ENCODE measurements around the gene PLOD2. TPM values are rescaled to one million over a fixed set of nuclear protein-coding genes. Genes with fewer than 3 reads are reported as not detected.

Gene PLOD2
- polyA plus RNA-seq, 1 donor (not counting 4 experiments of a cell fraction or from before 2014, with no cell fraction given) = 30.0 TPM

DNA sequence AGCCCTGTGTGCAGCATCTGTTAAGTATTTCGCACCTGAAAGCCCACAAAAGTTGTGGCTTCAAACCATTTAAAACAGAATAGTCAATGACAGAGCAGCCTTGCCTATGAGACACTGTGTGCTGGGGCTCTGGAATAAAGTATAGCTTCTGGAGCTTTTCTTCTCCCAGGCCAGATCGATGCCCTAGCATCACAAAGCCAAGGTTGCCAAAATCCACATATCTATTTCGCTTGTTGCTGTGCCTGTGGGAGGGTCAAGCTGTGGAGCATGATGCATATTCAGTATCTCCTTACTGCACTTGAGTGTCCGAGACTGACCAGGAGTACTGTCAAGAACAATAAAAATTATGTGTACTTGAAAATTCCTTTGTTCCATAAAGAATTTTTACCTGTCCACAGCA is 7.6 kb downstream of the PLOD2 start:
- H3K4me1 ChIP-seq (ENCODE audit: control insufficient read depth, extremely low read depth, insufficient read depth, low read length) = no peaks in the 10 kb centered on the region
- no peaks in the 10 kb centered on the region for H3K36me3 ChIP-seq (ENCODE audit: control insufficient read depth in 2 of 2, extremely low read depth in 1 of 2, insufficient read depth in 2 of 2, low read length in 2 of 2)
- peaks cover 13% of the 10 kb centered on the region for H3K79me2 ChIP-seq (ENCODE audit: control insufficient read depth, insufficient read depth, low read length)
- dilution Hi-C loops (cut with MboI; ENCODE audit: extremely low pct_ligation_motif_present, low sequenced_read_pairs) = no loop called here
- FAIRE-seq (no peak), DNase-seq (ENCODE audit: low read depth, low spot score) (no peak)
- no peak overlapping the region for H3K27ac ChIP-seq (ENCODE audit: control insufficient read depth, insufficient read depth, low read length)
- H3K27me3 ChIP-seq (ENCODE audit: control insufficient read depth, extremely low read depth, insufficient read depth, low read length) = no peaks in the 10 kb centered on the region
- no peak overlapping the region for H3K4me2 ChIP-seq (ENCODE audit: control insufficient read depth, extremely low read depth, insufficient read depth, low read depth, low read length)
- no peak overlapping the region for H3K9ac ChIP-seq (ENCODE audit: control insufficient read depth, extremely low read depth, insufficient read depth, low read length)
- no peaks in the 10 kb centered on the region for H3K9me3 ChIP-seq (ENCODE audit: control insufficient read depth, low read depth, low read length)
- no peak overlapping the region for H2AFZ ChIP-seq (ENCODE audit: control insufficient read depth, low read length)
- no peaks in the 10 kb centered on the region for H4K20me1 ChIP-seq (ENCODE audit: control insufficient read depth, extremely low read depth, insufficient read depth, low read length)
- H3K4me3 ChIP-seq (ENCODE audit: control insufficient read depth in 2 of 3, extremely low read depth in 1 of 3, insufficient read depth in 2 of 3, low read depth in 1 of 3, low read length in 3 of 3) = no peak overlapping the region
- no peaks in the 10 kb centered on the region for H3K9me1 ChIP-seq (ENCODE audit: control insufficient read depth, extremely low read depth, insufficient read depth, low read length)
- TF ChIP-seq EZH2 (IDR thresholded peaks at IDR 0.05; ENCODE audit: low read length) = no peak
- TF ChIP-seq, protein P1, sequence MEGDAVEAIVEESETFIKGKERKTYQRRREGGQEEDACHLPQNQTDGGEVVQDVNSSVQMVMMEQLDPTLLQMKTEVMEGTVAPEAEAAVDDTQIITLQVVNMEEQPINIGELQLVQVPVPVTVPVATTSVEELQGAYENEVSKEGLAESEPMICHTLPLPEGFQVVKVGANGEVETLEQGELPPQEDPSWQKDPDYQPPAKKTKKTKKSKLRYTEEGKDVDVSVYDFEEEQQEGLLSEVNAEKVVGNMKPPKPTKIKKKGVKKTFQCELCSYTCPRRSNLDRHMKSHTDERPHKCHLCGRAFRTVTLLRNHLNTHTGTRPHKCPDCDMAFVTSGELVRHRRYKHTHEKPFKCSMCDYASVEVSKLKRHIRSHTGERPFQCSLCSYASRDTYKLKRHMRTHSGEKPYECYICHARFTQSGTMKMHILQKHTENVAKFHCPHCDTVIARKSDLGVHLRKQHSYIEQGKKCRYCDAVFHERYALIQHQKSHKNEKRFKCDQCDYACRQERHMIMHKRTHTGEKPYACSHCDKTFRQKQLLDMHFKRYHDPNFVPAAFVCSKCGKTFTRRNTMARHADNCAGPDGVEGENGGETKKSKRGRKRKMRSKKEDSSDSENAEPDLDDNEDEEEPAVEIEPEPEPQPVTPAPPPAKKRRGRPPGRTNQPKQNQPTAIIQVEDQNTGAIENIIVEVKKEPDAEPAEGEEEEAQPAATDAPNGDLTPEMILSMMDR (optimal IDR thresholded peaks at IDR 0.05 in 1 of 3, IDR thresholded peaks at IDR 0.05 in 1 of 3, conservative IDR thresholded peaks at IDR 0.05 in 1 of 3; ENCODE audit: extremely low read depth in 1 of 3, insufficient read depth in 2 of 3, low read length in 3 of 3) = no peak

DNA sequence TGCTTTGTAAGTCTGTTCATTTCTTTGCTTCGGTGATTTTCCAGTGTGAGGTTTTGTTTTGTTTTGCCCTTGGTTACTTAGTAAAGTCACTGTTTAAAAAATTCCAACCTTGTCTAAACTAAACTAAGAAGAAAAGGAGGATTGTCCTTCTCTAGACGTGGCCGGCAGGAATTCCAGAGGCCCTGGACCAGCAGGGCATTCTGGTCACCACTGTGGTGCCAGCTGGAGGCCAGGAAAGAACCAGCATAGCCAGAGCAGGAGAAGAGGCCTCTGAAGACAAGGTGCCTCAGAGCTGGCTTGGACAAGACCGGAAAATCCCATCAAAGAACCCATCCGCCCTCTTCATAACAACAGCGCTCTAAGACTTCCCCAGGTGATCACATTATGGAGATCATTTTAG is 8.2 kb downstream of the PLOD2 start:
- Histone ChIP-seq H3K79me2 (ENCODE audit: control insufficient read depth, insufficient read depth, low read length) (peaks cover 11% of the 10 kb centered on the region), H3K27ac (ENCODE audit: control insufficient read depth, insufficient read depth, low read length) (no peak overlapping the region), H3K4me3 (ENCODE audit: control insufficient read depth in 2 of 3, extremely low read depth in 1 of 3, insufficient read depth in 2 of 3, low read depth in 1 of 3, low read length in 3 of 3) (no peak overlapping the region), H3K9ac (ENCODE audit: control insufficient read depth, extremely low read depth, insufficient read depth, low read length) (no peak overlapping the region), H3K36me3 (ENCODE audit: control insufficient read depth in 2 of 2, extremely low read depth in 1 of 2, insufficient read depth in 2 of 2, low read length in 2 of 2) (no peaks in the 10 kb centered on the region), H3K9me1 (ENCODE audit: control insufficient read depth, extremely low read depth, insufficient read depth, low read length) (no peaks in the 10 kb centered on the region), H3K4me1 (ENCODE audit: control insufficient read depth, extremely low read depth, insufficient read depth, low read length) (no peaks in the 10 kb centered on the region), H3K4me2 (ENCODE audit: control insufficient read depth, extremely low read depth, insufficient read depth, low read depth, low read length) (no peak overlapping the region), H3K9me3 (ENCODE audit: control insufficient read depth, low read depth, low read length) (no peaks in the 10 kb centered on the region), H3K27me3 (ENCODE audit: control insufficient read depth, extremely low read depth, insufficient read depth, low read length) (no peaks in the 10 kb centered on the region), H4K20me1 (ENCODE audit: control insufficient read depth, extremely low read depth, insufficient read depth, low read length) (no peaks in the 10 kb centered on the region), H2AFZ (ENCODE audit: control insufficient read depth, low read length) (no peak overlapping the region)
- FAIRE-seq = no peak
- dilution Hi-C loops (cut with MboI; ENCODE audit: extremely low pct_ligation_motif_present, low sequenced_read_pairs) = no loop called here
- TF ChIP-seq EZH2 (IDR thresholded peaks at IDR 0.05; ENCODE audit: low read length) = no peak
- TF ChIP-seq, protein P1 (optimal IDR thresholded peaks at IDR 0.05 in 1 of 3, IDR thresholded peaks at IDR 0.05 in 1 of 3, conservative IDR thresholded peaks at IDR 0.05 in 1 of 3; ENCODE audit: extremely low read depth in 1 of 3, insufficient read depth in 2 of 3, low read length in 3 of 3) = no peak
- no peak for DNase-seq (ENCODE audit: low read depth, low spot score)
